Adipose tissue (tissue), 3 donors: Measurements from ENCODE around the gene CLSTN2. TPM values are rescaled to one million over a fixed set of nuclear protein-coding genes. Genes with fewer than 3 reads are reported as not detected.

Experiments
- H3K27ac ChIP-seq: one replicate; pipeline ENCODE4 v1.5.1; 2013; ENCODE audit warnings: low read depth, low read length
- WGBS, 3 donors: extraction: QIAGEN DNeasy Blood & Tissue Kit; methylation state at CpG; one replicate each; pipeline ENCODE4 v1.1.7; 2013; 5-methylcytosine and 5-hydroxymethylcytosine counted together
- polyA plus RNA-seq, 3 donors: library from polyadenylated mRNA; stranded (reverse); fragments of 200-250 nt; gene quantifications; one replicate each; pipeline ENCODE4 v1.2.3, GENCODE V29; 2013
- donor health status: healthy with polysubstance abuse.
- donor health status: Bipolar disorder and iron deficiency.
- donor health status: healthy.

CLSTN2 gene
- polyA plus RNA-seq, 3 donors, result 1.3 to 11.8 (median 5.6) TPM

- 62 to 64% (median 63%) methylated on average over 4 of the region's 4 CpGs for WGBS, 3 donors
Measured at GRCh38 chr3:140103986-140104645, 169.1 kb downstream of the CLSTN2 start.

GRCh38 chr3:140113996-140114788 lies 179.2 kb downstream of the CLSTN2 start:
- WGBS, 3 donors, result 85 to 90% (median 89%) methylated on average over 3 of the region's 3 CpGs
- H3K27ac ChIP-seq, result no peak overlapping the region

More at GRCh38 chr3:140103986-140104645, 169.1 kb downstream of the CLSTN2 start:
- no peak overlapping the region for H3K27ac ChIP-seq

DNA sequence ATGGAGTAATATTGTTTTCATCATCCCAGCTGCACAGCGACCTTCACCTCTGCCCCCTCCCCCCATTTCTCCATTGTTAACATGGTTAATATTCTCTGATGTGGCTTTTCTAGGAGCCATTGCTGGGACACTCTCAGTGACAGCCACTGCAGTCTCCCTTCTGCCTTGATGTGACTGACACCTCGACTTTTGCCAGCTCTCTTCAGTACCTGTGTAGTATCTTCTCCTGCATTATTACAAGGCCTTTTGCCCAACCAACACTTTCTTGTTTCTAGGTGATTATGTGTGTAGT lies 179.8 kb downstream of the CLSTN2 start:
- WGBS, 3 donors, result 48 to 67% (median 58%) methylated on average over 2 of the region's 2 CpGs

DNA sequence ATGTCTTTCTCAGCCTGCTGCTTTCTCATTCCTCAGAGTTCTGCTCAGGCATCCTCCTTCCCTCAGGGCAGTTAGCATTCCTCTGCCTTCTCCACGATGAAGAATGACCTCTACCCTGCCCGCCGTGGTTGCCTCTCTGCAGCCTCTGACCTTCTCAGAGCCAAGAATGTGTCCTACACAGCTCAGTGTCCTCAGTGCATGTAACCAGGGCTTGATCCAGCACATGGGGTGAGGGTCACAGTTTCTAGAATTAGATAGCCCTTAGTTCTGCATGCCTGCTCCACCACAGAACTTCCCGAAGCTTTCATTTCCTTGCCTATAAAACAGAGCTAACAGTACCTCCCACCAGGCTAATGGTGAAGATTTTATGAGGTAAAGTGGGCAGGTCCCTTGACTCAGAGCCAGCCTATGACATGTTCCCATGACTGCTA lies 182.1 kb downstream of the CLSTN2 start:
- 37 to 40% (median 40%) methylated on average over 4 of the region's 4 CpGs for WGBS, 3 donors

More for the DNA sequence above, 179.8 kb downstream of the CLSTN2 start:
- H3K27ac ChIP-seq, result no peak overlapping the region

DNA sequence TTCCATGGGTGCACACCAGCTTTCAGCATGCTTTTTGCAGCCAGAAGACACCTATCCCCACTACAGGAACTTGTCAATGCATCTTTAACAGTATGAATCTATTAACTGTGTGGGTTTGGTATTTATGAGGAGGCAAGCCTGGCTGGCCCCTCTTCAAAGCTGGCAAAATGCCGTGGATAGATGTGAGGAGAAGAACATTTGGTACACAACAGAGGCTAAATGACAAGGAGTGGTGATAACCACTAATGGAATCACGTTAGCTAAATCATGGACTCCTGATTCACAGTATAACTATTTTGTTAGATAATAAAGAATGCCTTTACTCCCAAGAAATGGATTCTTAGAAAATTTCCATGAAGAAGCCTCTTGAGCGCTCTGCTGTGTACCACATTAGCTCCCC lies 187.2 kb downstream of the CLSTN2 start:
- 23 to 30% (median 25%) methylated on average over 3 of the region's 3 CpGs for WGBS, 3 donors
- no peak overlapping the region for H3K27ac ChIP-seq

More for the DNA sequence above, 182.1 kb downstream of the CLSTN2 start:
- no peak overlapping the region for H3K27ac ChIP-seq

DNA sequence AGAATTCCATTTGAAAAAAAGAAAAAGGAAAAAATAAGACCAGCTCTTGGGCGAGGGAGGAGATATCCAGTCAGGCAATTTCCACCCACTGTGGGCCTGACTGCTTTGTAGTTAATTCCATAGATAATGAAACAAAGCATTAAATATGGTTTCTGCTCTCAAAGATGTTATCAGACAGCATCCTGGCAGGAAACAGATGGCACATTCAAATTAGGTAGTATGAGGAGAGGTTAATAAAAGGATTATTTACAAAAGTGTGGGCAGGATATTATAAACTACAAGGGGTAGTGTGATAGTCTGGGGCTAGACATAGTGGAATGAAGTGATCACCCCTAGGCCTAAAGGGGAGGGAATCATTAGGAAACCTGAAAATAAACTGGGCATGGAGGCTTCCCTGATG lies 193.2 kb downstream of the CLSTN2 start:
- WGBS, 3 donors, result 32 to 48% (median 36%) methylated on average over 1 of the region's 1 CpG

DNA sequence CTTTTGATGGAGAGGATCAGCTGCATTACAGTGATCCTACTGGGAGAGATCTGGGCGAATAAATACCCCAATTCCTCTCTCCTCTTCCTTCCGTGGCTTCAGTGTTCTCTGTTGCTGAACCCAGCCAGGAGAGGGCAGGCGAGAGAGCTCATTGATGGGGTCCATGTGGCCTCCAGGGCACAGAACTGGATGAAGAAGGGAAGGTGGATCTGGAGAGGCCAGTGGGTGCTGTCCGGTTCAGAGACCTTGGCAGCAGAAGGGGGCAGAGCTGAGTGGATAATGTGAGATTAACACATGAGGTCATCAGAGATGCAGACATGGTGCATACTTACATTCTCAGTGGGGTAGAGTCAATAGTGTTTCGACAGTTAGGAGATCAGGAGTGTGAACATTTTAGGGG lies 193.6 kb downstream of the CLSTN2 start:
- H3K27ac ChIP-seq, result no peak overlapping the region
- 45 to 61% (median 52%) methylated on average over 5 of the region's 5 CpGs for WGBS, 3 donors

More for the DNA sequence above, 193.2 kb downstream of the CLSTN2 start:
- no peak overlapping the region for H3K27ac ChIP-seq

DNA sequence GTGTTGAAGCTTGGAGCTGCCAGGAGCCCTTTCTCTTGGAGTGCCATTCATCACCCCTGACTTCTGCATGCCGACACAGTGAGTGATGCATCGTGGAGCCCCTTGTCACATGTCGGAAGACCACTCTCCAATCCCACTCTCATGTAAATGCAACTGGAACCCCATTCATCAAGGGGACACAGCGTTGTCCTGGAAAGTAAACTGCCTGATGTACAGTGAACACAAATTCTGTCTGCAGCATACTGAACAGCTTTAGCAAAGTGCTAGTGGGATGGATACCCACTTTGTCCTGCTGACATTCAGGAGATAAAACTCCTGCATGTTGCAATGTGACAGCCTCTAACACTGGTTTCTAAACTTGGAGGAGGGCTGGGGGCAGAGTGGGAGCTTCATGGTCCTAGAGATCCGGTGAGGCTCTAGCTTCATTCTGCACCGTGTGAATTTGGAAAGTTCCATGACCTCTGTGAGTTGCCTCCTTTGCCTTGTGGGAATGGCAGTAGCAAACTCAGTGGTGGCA lies 194.8 kb downstream of the CLSTN2 start:
- WGBS, 3 donors, result 74 to 86% (median 76%) methylated on average over 6 of the region's 6 CpGs
- no peak overlapping the region for H3K27ac ChIP-seq

DNA sequence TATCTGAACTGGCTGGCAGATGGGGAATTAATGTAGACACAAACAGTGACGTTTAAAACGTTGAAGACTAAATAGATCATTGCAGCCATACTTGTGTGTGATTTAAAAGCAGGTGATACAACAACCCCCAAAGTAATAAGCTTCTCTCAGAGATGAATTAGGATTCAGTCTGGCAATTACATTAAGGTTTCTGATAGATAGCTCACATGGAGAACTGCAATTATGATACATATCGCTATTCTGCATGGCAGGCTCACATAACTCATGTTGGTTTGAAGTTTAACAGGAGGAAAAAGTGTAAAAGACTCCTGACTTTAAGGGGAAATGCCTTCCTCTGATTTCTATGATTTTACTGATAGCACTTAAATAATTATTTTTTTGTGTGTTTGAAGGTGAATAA lies 196.9 kb downstream of the CLSTN2 start:
- no peak overlapping the region for H3K27ac ChIP-seq
- 53 to 63% (median 61%) methylated on average over 3 of the region's 3 CpGs for WGBS, 3 donors

DNA sequence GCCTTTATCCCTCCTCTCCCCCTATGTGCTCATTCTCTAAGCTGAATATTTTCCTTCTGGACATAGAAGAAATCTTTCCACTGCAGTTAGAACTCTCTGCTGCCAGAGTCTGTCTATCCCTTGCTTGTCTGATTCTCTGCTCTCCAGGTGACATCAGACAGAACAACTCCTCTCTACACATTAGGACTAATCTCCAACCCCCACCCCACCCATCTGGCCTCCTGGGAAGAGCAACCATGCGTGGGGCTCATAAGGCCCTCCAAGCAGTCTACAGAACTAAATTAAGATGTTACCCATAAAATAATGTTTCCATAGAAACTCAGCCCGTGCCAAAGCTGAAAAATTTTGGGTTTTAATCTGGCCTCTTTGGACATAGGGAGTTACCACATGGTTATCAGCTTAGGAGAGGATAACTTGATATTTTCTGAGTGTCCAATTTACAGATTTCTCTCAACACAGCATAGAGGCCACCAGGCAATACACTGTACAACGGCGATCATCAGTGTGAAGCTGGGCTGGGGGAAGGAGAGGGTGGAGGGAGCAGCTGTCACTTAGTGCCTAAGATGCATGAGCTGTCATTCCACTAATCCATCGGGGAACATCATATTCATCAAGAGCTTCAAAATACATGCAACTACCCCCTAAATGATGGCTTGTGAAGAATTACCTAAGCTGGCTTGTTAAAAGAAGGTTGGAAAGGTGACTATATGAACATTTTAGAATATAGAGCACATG lies 199.4 kb downstream of the CLSTN2 start:
- WGBS, 3 donors, result 80 to 83% (median 81%) methylated on average over 5 of the region's 5 CpGs

DNA sequence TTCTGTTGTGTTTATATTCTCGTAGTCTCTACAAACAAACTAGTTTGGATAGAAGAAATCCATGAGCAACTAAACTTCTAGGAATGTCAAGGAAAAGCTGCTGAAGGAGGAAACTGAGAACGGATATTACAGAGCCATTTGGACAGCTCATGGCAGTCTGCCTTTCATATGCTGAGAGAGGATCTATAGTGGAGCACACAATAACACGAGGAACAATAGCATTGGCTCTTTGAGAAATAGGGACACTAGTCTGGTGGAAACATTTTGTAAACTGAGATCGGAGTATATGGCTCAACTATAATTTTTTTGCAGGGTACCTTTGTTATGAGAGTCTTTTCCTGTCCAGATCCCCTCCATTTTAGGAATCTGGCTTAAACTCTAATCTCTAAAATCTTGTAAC lies 200.5 kb downstream of the CLSTN2 start:
- 51 to 66% (median 55%) methylated on average over 4 of the region's 4 CpGs for WGBS, 3 donors
- no peak overlapping the region for H3K27ac ChIP-seq

More for the DNA sequence above, 199.4 kb downstream of the CLSTN2 start:
- no peak overlapping the region for H3K27ac ChIP-seq

DNA sequence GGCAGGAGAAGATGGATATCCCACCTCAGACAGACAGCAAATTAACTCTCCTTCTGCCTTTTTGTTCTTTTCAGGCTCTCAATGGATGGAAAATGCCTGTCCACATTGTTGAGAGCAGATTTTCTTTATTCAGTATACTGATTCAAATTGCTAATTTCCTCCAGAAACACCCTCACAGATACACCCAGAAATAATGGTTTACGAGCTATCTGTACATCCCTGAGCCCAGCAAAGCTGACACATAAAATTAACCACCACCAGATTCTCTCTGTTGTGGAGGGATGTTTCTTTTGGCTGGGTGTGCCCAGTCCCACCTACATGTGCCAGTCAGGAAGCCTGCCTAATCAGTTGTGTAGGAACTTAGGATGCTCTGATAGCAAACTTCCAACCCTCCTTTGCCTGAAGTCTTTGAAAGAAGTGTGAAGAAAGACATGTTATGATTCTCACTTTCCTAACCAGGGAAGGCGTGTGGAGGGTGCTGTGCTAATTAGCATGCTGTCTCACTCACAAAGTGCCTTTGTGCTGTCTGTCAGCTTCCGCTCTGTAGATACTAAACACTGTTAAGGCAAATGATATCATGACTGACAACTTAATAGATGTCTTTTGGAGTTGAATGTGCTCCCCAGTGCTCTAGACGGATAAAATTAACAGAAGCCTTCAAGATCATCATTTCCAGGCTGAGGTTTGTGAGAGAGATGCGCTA lies 208.5 kb downstream of the CLSTN2 start:
- WGBS, 3 donors, result 87 to 93% (median 89%) methylated on average over 5 of the region's 5 CpGs
- H3K27ac ChIP-seq, result no peak overlapping the region

GRCh38 chr3:140145528-140145927 lies 210.5 kb downstream of the CLSTN2 start:
- WGBS, 3 donors, result 82 to 88% (median 82%) methylated on average over 2 of the region's 2 CpGs
- H3K27ac ChIP-seq, result no peak overlapping the region

DNA sequence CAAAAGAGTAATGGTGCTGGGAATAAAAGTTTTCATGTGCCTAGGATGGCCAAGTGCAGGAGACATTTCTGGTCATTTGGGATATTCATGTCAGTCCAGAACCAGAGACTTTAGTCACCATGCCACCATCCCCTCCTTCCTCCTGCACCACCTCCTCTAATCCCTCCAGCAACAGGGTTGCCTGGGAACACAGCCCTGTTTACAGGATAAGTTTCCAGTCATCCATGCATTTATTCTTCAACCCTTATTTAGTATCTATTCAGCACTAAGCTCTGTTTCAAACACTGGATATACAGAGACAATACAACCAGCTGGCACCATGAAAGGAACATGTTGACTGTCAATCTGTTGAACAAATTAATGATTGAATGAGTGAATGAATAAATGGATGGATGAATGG lies 211.7 kb downstream of the CLSTN2 start:
- no peak overlapping the region for H3K27ac ChIP-seq

- H3K27ac ChIP-seq, result no peak overlapping the region
- WGBS, 3 donors, result 90 to 94% (median 91%) methylated on average over 4 of the region's 4 CpGs
Measured at GRCh38 chr3:140147965-140148490, 213.0 kb downstream of the CLSTN2 start.

DNA sequence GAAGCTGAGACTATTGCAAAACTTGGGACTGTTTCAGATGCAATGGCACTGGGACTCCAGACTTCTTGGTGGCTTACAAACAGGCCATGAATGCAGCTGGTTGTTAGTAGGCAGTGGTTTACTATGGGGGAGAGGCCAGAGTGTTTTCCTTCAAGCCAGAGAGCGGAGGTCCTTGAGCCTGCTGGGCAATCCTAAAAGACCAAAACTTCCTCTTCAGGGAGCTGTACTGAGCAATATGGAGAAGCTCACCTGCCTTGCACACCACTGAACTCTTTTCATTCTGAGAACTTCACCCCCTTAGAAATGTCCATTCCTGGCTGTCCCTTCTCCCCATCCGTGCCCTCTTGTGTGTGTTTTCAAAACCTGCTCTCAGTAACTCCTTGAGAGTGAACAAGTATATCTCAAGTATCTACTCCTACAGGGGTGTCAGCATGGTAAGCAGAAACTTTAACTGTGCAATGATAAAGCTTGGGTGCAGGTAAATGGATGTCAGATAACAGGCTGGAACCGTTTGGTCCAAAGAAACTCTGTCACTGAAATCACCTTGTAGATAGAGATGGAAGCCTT lies 213.9 kb downstream of the CLSTN2 start:
- H3K27ac ChIP-seq, result no peak overlapping the region
- 82 to 83% (median 82%) methylated on average over 3 of the region's 3 CpGs for WGBS, 3 donors

- no peak overlapping the region for H3K27ac ChIP-seq
- 70 to 80% (median 75%) methylated on average over 5 of the region's 5 CpGs for WGBS, 3 donors
Measured at GRCh38 chr3:140151321-140151720, 216.3 kb downstream of the CLSTN2 start.
